OCI-LY1 (cell line): ENCODE results near the gene ZBTB7C.

Experiments
- H2AFZ ChIP-seq: fragments of 200-600 bp; sonication (generic), shearing (Covaris generic); 2 replicates; pipeline ENCODE4 v1.6.0; 2014; ENCODE audit warnings: antibody characterized with exemption, mild to moderate bottlenecking, low read length
- H3F3A ChIP-seq: fragments of 200-600 bp; sonication (generic), shearing (Covaris generic); 2 replicates; pipeline ENCODE4 v1.6.0; 2014; ENCODE audit warnings: mild to moderate bottlenecking, antibody characterized with exemption, low read length, moderate library complexity; ENCODE audit not compliant: insufficient read depth
- H3K27ac ChIP-seq: fragments of 200-600 bp; sonication (generic); 2 replicates; pipeline ENCODE4 v1.5.1; 2014; ENCODE audit warnings: low read length, mixed run types, mild to moderate bottlenecking, low read depth; ENCODE audit not compliant: poor library complexity, severe bottlenecking
- H3K27me3 ChIP-seq: fragments of 200-600 bp; sonication (generic); 2 replicates; pipeline ENCODE4 v1.6.0; 2014; ENCODE audit warnings: antibody characterized with exemption, mild to moderate bottlenecking, low read length, moderate library complexity; ENCODE audit not compliant: insufficient read depth
- H3K36me3 ChIP-seq: fragments of 200-600 bp; sonication (generic); 2 replicates; pipeline ENCODE4 v1.6.1; 2014; ENCODE audit warnings: mild to moderate bottlenecking, antibody characterized with exemption, low read length, moderate library complexity, mixed read lengths; ENCODE audit not compliant: insufficient read depth
- H3K4me1 ChIP-seq: fragments of 200-600 bp; sonication (generic); 2 replicates; pipeline ENCODE4 v1.5.1; 2014; ENCODE audit warnings: mild to moderate bottlenecking, low read length, moderate library complexity; ENCODE audit not compliant: insufficient read depth, severe bottlenecking
- H3K4me2 ChIP-seq: fragments of 200-600 bp; sonication (generic), shearing (Covaris generic); 2 replicates; pipeline ENCODE4 v1.6.1; 2014; ENCODE audit warnings: low read length
- H3K4me3 ChIP-seq: fragments of 200-600 bp; sonication (generic); 2 replicates; pipeline ENCODE4 v1.5.1; 2014; ENCODE audit warnings: low read length, low read depth, mild to moderate bottlenecking, mixed read lengths; ENCODE audit not compliant: poor library complexity, severe bottlenecking
- H3K79me2 ChIP-seq: fragments of 200-600 bp; shearing (Covaris generic); 2 replicates; pipeline ENCODE4 v1.6.1; 2016; ENCODE audit warnings: mixed run types, low read length, mixed read lengths; ENCODE audit not compliant: insufficient read depth
- H3K9ac ChIP-seq: fragments of 200-600 bp; sonication (generic), shearing (Covaris generic); 2 replicates; pipeline ENCODE4 v1.6.1; 2014; ENCODE audit warnings: mild to moderate bottlenecking, low read length, mixed read lengths
- H3K9me2 ChIP-seq: fragments of 200-600 bp; sonication (generic), shearing (Covaris generic); 2 replicates; pipeline ENCODE4 v1.6.1; 2014; ENCODE audit warnings: low read depth, mild to moderate bottlenecking, low read length, mixed read lengths
- H3K9me3 ChIP-seq: fragments of 200-600 bp; shearing (Covaris generic); 2 replicates; pipeline ENCODE4 v1.6.1; 2014; ENCODE audit warnings: low read length, mixed read lengths
- H4K20me1 ChIP-seq: fragments of 200-600 bp; sonication (generic), shearing (Covaris generic); 2 replicates; pipeline ENCODE4 v1.6.0; 2016; ENCODE audit warnings: mild to moderate bottlenecking, low read length; ENCODE audit not compliant: insufficient read depth
- EZH2 ChIP-seq: fragments of 200-600 bp; sonication (generic), shearing (Covaris generic); IDR thresholded peaks from 2 replicates; pipeline ENCODE4 v1.8.0; 2017; ENCODE audit warnings: borderline replicate concordance, mixed run types, mild to moderate bottlenecking, antibody characterized with exemption, low read length, moderate library complexity, mixed read lengths
- TF ChIP-seq, protein P1 (sequence below): fragments of 200-600 bp; sonication (generic), shearing (Covaris generic); IDR thresholded peaks from 2 replicates; pipeline ENCODE4 v1.5.1; 2017; ENCODE audit warnings: mild to moderate bottlenecking, antibody characterized with exemption, low read length, moderate library complexity, mixed read lengths

Gene ZBTB7C

DNA sequence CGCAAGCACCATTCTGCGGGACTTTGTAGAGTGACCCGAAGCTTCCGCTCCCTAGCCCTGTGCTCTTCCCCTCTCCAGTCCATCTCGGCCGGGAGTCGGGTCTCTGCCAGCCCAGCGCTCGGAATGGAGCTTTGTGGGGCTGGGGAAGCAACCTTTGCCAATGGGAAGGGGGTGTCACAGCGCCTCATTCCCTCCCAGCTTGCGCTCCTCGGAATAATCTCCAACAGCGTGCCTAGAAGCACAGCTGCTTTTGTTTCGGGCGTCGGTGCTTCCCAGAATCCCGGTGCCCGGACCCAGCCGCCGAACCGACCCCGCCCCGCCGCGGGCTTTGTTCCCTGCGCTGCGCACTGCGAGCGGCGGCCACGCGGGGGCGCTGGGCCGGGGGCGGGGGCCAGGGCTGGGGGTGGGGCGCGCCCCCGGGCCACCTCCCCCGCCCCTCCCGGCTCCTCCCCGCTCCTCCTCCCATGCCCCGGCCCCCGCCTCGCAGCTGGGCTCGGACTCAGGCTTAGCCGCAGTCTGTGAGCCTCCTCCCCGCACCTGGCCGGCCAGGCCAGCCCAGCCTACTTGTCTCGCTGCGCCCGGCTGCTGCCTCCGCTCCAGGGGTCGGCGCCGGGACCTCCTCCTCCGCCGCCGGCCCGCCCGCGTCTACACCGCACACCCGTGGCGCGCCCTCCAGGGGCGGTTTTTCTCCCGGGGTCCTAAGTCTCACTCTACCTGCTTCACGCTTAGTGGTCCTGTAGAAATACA, 401.1 kb downstream of the ZBTB7C start:
- no peak for TF ChIP-seq EZH2
- TF ChIP-seq, protein P1, sequence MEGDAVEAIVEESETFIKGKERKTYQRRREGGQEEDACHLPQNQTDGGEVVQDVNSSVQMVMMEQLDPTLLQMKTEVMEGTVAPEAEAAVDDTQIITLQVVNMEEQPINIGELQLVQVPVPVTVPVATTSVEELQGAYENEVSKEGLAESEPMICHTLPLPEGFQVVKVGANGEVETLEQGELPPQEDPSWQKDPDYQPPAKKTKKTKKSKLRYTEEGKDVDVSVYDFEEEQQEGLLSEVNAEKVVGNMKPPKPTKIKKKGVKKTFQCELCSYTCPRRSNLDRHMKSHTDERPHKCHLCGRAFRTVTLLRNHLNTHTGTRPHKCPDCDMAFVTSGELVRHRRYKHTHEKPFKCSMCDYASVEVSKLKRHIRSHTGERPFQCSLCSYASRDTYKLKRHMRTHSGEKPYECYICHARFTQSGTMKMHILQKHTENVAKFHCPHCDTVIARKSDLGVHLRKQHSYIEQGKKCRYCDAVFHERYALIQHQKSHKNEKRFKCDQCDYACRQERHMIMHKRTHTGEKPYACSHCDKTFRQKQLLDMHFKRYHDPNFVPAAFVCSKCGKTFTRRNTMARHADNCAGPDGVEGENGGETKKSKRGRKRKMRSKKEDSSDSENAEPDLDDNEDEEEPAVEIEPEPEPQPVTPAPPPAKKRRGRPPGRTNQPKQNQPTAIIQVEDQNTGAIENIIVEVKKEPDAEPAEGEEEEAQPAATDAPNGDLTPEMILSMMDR, result no peak
- Histone ChIP-seq H3K79me2 (no peaks in the 10 kb centered on the region), H4K20me1 (no peaks in the 10 kb centered on the region), H3K9ac (no peak overlapping the region), H3K27me3 (no peaks in the 10 kb centered on the region), H3K9me3 (no peaks in the 10 kb centered on the region), H3K4me1 (no peaks in the 10 kb centered on the region), H3K4me3 (no peak overlapping the region), H3F3A (no peaks in the 10 kb centered on the region), H3K36me3 (no peaks in the 10 kb centered on the region), H3K9me2 (no peaks in the 10 kb centered on the region), H2AFZ (no peak overlapping the region), H3K27ac (no peak overlapping the region), H3K4me2 (no peak overlapping the region)

- no peak overlapping the region for H3K4me2 ChIP-seq
- H3K4me1 ChIP-seq, result no peaks in the 10 kb centered on the region
- no peak overlapping the region for H3K9ac ChIP-seq
- no peaks in the 10 kb centered on the region for H3K9me3 ChIP-seq
- no peaks in the 10 kb centered on the region for H3K9me2 ChIP-seq
- no peaks in the 10 kb centered on the region for H4K20me1 ChIP-seq
- H2AFZ ChIP-seq, result no peak overlapping the region
- TF ChIP-seq, protein P1, result no peak
- no peak for TF ChIP-seq EZH2
- H3K27me3 ChIP-seq, result no peaks in the 10 kb centered on the region
- H3F3A ChIP-seq, result no peaks in the 10 kb centered on the region
- H3K36me3 ChIP-seq, result no peaks in the 10 kb centered on the region
- H3K4me3 ChIP-seq, result no peak overlapping the region
- H3K79me2 ChIP-seq, result no peaks in the 10 kb centered on the region
- H3K27ac ChIP-seq, result no peak overlapping the region
These were observed 401.8 kb downstream of the ZBTB7C start for GRCh38 chr18:48007381-48007780.

- TF ChIP-seq, protein P1, result no peak
- no peak for TF ChIP-seq EZH2
- Histone ChIP-seq H3K27me3 (no peaks in the 10 kb centered on the region), H4K20me1 (no peaks in the 10 kb centered on the region), H3K27ac (no peak overlapping the region), H3K36me3 (no peaks in the 10 kb centered on the region), H3K79me2 (no peaks in the 10 kb centered on the region), H3K9me2 (no peaks in the 10 kb centered on the region), H3F3A (no peaks in the 10 kb centered on the region), H3K4me2 (no peak overlapping the region), H3K9ac (no peak overlapping the region), H3K4me1 (no peaks in the 10 kb centered on the region), H3K9me3 (no peaks in the 10 kb centered on the region), H2AFZ (no peak overlapping the region), H3K4me3 (no peak overlapping the region)
These were observed 402.6 kb downstream of the ZBTB7C start for GRCh38 chr18:48006415-48007175.
